WTC11 (cell line): Measurements from ENCODE around the gene PPCDC. TPM values are rescaled to one million over a fixed set of nuclear protein-coding genes. Genes with fewer than 3 reads are reported as not detected.

Experiments used
- ATAC-seq: fragments of 200-7000 bp; cut with Tn5 transposase; 2 replicates; pipeline ENCODE4 v1.10.0; 2021; ENCODE audit warnings: mild to moderate bottlenecking, moderate library complexity
- CTCF ChIA-PET: fragments of 300-600 bp; sonication (Branson Sonifier 250); formaldehyde crosslinking; loops from one replicate; lab custom pipeline; 2021; ENCODE audit warnings: antibody characterized with exemption; lab: Charles Lee
- POLR2A ChIA-PET: fragments of 350-600 bp; sonication (Branson Sonifier 250); formaldehyde crosslinking; loops from one replicate; lab custom pipeline; 2021; ENCODE audit warnings: antibody characterized with exemption; lab: Charles Lee
- DNase-seq: peaks from one replicate; pipeline ENCODE4 v3.0.0; 2021; ENCODE audit warnings: low spot score
- H3K27ac Mint-ChIP-seq: 2 replicates; pipeline ENCODE4 v1.8.0; 2021; ENCODE audit warnings: mixed read lengths
- H3K27me3 Mint-ChIP-seq: 2 replicates; pipeline ENCODE4 v1.8.0; 2021; ENCODE audit warnings: low read depth, mild to moderate bottlenecking, moderate library complexity, mixed read lengths
- H3K36me3 Mint-ChIP-seq: 2 replicates; pipeline ENCODE4 v1.8.0; 2021; ENCODE audit warnings: mixed read lengths
- H3K4me1 Mint-ChIP-seq: 2 replicates; pipeline ENCODE4 v1.8.0; 2022; ENCODE audit warnings: mixed read lengths
- H3K4me3 Mint-ChIP-seq: 2 replicates; pipeline ENCODE4 v1.8.0; 2021; ENCODE audit warnings: mild to moderate bottlenecking, moderate library complexity, mixed read lengths
- H3K9me3 Mint-ChIP-seq: 2 replicates; pipeline ENCODE4 v1.8.0; 2021; ENCODE audit warnings: mixed read lengths
- CREB1 ChIP-seq: sonication (generic); formaldehyde crosslinking; IDR thresholded peaks from 2 replicates; pipeline ENCODE4 v1.8.0; 2023; ENCODE audit warnings: mild to moderate bottlenecking, missing genetic modification reagents
- E2F5 ChIP-seq: sonication (generic); formaldehyde crosslinking; IDR thresholded peaks from 2 replicates; pipeline ENCODE4 v1.8.1; 2022; ENCODE audit warnings: mild to moderate bottlenecking, moderate library complexity, missing genetic modification reagents
- FOXK1 ChIP-seq: sonication (generic); formaldehyde crosslinking; IDR thresholded peaks from 2 replicates; pipeline ENCODE4 v1.8.0; 2022; ENCODE audit warnings: mild to moderate bottlenecking, moderate library complexity, missing genetic modification reagents
- FOXP4 ChIP-seq: sonication (generic); formaldehyde crosslinking; IDR thresholded peaks from 2 replicates; pipeline ENCODE4 v1.8.0; 2022; ENCODE audit warnings: mild to moderate bottlenecking, missing genetic modification reagents
- GABPB1 ChIP-seq: sonication (generic); formaldehyde crosslinking; IDR thresholded peaks from 2 replicates; pipeline ENCODE4 v1.8.1; 2023; ENCODE audit warnings: mild to moderate bottlenecking, missing genetic modification reagents
- NR3C1 ChIP-seq: sonication (generic); formaldehyde crosslinking; conservative IDR thresholded peaks from 2 replicates; pipeline ENCODE4 v1.8.1; 2023; ENCODE audit warnings: low read depth, mild to moderate bottlenecking, missing genetic modification reagents
- PRRX2 ChIP-seq: fragments of 250-450 bp; sonication (Bioruptor Pico); IDR thresholded peaks from 2 replicates; pipeline ENCODE4 v1.8.0; 2021; ENCODE audit warnings: mild to moderate bottlenecking
- ZNF396 ChIP-seq: fragments of 250-450 bp; sonication (Bioruptor Pico); IDR thresholded peaks from 2 replicates; pipeline ENCODE4 v1.8.0; 2021; ENCODE audit warnings: mild to moderate bottlenecking, moderate library complexity, borderline replicate concordance
- ZNF416 ChIP-seq: fragments of 250-450 bp; sonication (Bioruptor Pico); IDR thresholded peaks from 2 replicates; pipeline ENCODE4 v1.9.0; 2021; ENCODE audit warnings: mild to moderate bottlenecking, inconsistent platforms
- total RNA-seq: library from RNA; stranded (reverse); gene quantifications from 3 replicates; pipeline ENCODE4 v1.2.3, GENCODE V29; 2021
- TF ChIP-seq, protein P1 (sequence below): sonication (generic); formaldehyde crosslinking; IDR thresholded peaks from 2 replicates; pipeline ENCODE4 v1.8.0; 2022; ENCODE audit warnings: mild to moderate bottlenecking, missing genetic modification reagents
- TF ChIP-seq, protein P2 (sequence below): fragments of 200-600 bp; IDR thresholded peaks from 2 replicates; pipeline ENCODE4 v1.8.0; 2022; ENCODE audit warnings: antibody characterized with exemption
- TF ChIP-seq, protein P3 (sequence below): sonication (generic); formaldehyde crosslinking; IDR thresholded peaks from 2 replicates; pipeline ENCODE4 v1.8.0; 2023; ENCODE audit warnings: missing genetic modification reagents, mild to moderate bottlenecking, borderline replicate concordance
- TF ChIP-seq, protein P4 (sequence below): fragments of 250-450 bp; sonication (Bioruptor Pico); IDR thresholded peaks from 2 replicates; pipeline ENCODE4 v2.1.2; 2022; ENCODE audit warnings: mild to moderate bottlenecking, moderate library complexity
- TF ChIP-seq, protein P5 (sequence below): sonication (generic); formaldehyde crosslinking; IDR thresholded peaks from 2 replicates; pipeline ENCODE4 v1.8.1; 2023; ENCODE audit warnings: mild to moderate bottlenecking, missing genetic modification reagents, moderate library complexity

PPCDC gene
- total RNA-seq, 1 experiment from 2014 or later = 30.1 TPM

GRCh38 chr15:75029378-75030022, 6.1 kb downstream of the PPCDC start:
- ChIA-PET POLR2A (interaction anchor here (0.8 to 1.0 kb wide), 4 partner anchors 28 to 174 kb away, joined by 3 to 6 read pairs (median 4); no protein-coding TSS in a partner anchor), CTCF (interaction anchor here (0.5 to 2.8 kb wide), 36 partner anchors 9 to 339 kb away, joined by 3 to 51 read pairs (median 5); partner anchors contain the start of genes C15orf39, FAM219B, MAN2C1 and SCAMP5)
- ATAC-seq (peak; percentile 84), DNase-seq (peak; percentile 94)
- H3K27ac Mint-ChIP-seq = peak overlapping the region; percentile 90; the same call in 1 of the 2 replicates
- no peak overlapping the region for H3K4me3 Mint-ChIP-seq
- no peaks in the 10 kb centered on the region for H3K9me3 Mint-ChIP-seq
- no peaks in the 10 kb centered on the region for H3K27me3 Mint-ChIP-seq
- TF ChIP-seq FOXK1 (CRISPR knock-in tag) (no peak), FOXP4 (no peak), NR3C1 (CRISPR knock-in tag) (no peak), ZNF416 (no peak), E2F5 (no peak), PRRX2 (CRISPR knock-in tag) (no peak), CREB1 (no peak), ZNF396 (CRISPR knock-in tag) (no peak), GABPB1 (0 out of 2 replicates have a peak, but pooled peaks have one; percentile 16)
- TF ChIP-seq, protein P1, sequence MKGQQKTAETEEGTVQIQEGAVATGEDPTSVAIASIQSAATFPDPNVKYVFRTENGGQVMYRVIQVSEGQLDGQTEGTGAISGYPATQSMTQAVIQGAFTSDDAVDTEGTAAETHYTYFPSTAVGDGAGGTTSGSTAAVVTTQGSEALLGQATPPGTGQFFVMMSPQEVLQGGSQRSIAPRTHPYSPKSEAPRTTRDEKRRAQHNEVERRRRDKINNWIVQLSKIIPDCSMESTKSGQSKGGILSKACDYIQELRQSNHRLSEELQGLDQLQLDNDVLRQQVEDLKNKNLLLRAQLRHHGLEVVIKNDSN = peak; percentile 80
- TF ChIP-seq, protein P2, sequence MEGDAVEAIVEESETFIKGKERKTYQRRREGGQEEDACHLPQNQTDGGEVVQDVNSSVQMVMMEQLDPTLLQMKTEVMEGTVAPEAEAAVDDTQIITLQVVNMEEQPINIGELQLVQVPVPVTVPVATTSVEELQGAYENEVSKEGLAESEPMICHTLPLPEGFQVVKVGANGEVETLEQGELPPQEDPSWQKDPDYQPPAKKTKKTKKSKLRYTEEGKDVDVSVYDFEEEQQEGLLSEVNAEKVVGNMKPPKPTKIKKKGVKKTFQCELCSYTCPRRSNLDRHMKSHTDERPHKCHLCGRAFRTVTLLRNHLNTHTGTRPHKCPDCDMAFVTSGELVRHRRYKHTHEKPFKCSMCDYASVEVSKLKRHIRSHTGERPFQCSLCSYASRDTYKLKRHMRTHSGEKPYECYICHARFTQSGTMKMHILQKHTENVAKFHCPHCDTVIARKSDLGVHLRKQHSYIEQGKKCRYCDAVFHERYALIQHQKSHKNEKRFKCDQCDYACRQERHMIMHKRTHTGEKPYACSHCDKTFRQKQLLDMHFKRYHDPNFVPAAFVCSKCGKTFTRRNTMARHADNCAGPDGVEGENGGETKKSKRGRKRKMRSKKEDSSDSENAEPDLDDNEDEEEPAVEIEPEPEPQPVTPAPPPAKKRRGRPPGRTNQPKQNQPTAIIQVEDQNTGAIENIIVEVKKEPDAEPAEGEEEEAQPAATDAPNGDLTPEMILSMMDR = peak; percentile 94
- TF ChIP-seq, protein P3, sequence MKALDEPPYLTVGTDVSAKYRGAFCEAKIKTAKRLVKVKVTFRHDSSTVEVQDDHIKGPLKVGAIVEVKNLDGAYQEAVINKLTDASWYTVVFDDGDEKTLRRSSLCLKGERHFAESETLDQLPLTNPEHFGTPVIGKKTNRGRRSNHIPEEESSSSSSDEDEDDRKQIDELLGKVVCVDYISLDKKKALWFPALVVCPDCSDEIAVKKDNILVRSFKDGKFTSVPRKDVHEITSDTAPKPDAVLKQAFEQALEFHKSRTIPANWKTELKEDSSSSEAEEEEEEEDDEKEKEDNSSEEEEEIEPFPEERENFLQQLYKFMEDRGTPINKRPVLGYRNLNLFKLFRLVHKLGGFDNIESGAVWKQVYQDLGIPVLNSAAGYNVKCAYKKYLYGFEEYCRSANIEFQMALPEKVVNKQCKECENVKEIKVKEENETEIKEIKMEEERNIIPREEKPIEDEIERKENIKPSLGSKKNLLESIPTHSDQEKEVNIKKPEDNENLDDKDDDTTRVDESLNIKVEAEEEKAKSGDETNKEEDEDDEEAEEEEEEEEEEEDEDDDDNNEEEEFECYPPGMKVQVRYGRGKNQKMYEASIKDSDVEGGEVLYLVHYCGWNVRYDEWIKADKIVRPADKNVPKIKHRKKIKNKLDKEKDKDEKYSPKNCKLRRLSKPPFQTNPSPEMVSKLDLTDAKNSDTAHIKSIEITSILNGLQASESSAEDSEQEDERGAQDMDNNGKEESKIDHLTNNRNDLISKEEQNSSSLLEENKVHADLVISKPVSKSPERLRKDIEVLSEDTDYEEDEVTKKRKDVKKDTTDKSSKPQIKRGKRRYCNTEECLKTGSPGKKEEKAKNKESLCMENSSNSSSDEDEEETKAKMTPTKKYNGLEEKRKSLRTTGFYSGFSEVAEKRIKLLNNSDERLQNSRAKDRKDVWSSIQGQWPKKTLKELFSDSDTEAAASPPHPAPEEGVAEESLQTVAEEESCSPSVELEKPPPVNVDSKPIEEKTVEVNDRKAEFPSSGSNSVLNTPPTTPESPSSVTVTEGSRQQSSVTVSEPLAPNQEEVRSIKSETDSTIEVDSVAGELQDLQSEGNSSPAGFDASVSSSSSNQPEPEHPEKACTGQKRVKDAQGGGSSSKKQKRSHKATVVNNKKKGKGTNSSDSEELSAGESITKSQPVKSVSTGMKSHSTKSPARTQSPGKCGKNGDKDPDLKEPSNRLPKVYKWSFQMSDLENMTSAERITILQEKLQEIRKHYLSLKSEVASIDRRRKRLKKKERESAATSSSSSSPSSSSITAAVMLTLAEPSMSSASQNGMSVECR (CRISPR knock-in tag) = no peak
- TF ChIP-seq, protein P4, sequence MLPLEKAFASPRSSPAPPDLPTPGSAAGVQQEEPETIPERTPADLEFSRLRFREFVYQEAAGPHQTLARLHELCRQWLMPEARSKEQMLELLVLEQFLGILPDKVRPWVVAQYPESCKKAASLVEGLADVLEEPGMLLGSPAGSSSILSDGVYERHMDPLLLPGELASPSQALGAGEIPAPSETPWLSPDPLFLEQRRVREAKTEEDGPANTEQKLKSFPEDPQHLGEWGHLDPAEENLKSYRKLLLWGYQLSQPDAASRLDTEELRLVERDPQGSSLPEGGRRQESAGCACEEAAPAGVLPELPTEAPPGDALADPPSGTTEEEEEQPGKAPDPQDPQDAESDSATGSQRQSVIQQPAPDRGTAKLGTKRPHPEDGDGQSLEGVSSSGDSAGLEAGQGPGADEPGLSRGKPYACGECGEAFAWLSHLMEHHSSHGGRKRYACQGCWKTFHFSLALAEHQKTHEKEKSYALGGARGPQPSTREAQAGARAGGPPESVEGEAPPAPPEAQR (CRISPR knock-in tag) = no peak
- TF ChIP-seq, protein P5, sequence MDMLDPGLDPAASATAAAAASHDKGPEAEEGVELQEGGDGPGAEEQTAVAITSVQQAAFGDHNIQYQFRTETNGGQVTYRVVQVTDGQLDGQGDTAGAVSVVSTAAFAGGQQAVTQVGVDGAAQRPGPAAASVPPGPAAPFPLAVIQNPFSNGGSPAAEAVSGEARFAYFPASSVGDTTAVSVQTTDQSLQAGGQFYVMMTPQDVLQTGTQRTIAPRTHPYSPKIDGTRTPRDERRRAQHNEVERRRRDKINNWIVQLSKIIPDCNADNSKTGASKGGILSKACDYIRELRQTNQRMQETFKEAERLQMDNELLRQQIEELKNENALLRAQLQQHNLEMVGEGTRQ (CRISPR knock-in tag) = peak; percentile 86
- peaks cover 7% of the 10 kb centered on the region; the same call in 1 of the 2 replicates for H3K36me3 Mint-ChIP-seq
- peaks cover 52% of the 10 kb centered on the region for H3K4me1 Mint-ChIP-seq
